Ramos (cell line): ENCODE measurements around the gene RPL39L.

Experiments used
- in situ Hi-C: fragments of 300-500 bp; cut with MboI; formaldehyde crosslinking; loops from one replicate; pipeline ENCODE4 v1.14.3; 2022; ENCODE audit warnings: low sequenced_read_pairs; ENCODE audit not compliant: unreplicated experiment

RPL39L gene

DNA sequence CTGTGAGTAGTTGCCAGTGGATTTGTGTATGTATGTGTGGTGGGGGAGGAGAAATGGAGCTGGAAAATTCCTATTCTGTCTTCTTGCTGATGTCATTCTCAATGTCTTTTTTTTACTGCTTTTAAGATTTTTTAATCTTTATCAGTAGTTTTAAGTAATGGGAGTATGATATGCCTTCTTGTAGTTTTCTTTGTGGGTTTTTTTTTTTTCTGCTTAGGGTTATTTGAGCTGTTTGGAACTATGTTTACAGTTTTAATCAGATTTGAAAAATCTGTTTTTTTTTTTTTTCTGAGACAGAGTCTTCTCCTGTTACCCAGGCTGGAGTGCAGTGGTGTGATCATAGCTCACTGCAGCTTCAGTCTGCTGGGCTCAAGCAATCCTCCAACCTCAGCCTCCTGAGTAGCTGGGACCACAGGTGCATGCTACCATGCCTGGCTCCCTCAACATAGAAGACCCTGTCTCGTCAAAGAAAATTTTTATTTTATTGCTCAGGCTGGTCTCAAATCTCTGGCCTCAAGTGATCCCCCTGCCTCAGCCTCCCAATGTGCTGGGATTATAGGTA, 37.1 kb downstream of the RPL39L start:
- in situ Hi-C loops = no loop called here

DNA sequence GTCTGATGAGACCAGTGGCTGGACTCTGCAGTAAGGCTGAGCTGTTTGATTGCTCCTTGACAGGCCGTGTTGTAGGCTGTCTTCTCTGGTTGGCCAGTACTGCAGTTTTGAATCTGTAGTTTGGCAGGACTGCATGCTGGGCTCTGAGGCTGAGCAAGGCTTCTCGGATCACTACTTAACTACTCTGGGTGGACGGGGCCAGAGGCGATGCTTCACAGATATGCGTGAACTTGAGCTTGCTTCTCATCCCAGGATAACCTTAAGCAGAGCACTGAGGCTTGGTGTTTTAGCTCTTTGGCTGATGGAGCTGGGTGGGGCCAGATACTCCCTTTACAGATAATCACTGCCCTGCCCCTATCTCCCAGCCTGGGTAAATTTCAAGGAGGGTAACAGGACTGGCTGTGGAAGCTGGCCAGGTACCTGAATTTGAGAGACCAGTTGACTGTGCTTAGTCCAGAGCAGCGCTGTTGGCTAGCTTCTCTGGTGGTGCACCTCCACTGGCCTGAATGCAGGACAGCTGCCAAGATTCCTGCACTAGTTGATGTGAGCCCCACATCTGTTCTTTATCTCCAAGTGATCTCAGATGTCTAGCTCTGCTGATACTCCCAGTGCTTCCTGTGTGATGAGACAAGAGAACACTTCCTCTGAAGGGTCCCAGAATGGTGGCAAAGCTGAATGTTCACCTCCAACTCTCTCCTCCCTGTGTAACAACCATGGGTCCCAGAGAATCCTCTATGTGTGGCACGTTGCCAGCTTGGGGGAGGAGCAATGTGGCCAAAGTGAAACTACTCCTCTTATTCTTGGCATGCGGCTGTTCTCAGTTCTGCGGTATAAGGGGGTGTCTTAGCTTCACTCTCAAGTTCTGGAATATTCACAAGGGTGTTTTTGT, 37.9 kb downstream of the RPL39L start:
- in situ Hi-C loops = no loop called here

DNA sequence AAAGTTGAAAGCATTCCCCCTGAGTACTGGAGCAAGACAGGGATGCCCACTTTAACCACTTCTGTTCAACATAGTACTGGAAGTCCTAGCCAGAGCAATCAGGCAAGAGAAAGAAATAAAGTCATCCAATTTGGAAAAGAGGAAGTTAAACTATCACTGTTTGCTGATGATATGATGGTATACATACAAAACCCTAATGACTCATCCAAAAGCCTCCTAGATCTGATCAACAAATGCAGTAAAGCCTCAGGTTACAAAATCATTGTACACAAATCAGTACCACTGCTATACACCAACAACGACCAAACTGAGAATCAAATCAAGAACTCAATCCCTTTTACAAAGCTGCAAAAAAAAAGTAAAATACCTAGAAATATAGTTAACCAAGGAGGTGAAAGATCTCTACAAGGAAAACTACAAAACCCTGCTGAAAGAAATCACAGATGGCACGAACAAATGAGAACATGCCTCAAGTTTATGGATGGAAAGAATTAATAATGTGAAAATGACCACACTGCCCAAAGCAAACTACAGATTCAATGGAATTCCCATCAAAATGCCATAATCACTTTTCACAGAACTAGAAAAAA, 40.3 kb downstream of the RPL39L start:
- in situ Hi-C loops = no loop called here

DNA sequence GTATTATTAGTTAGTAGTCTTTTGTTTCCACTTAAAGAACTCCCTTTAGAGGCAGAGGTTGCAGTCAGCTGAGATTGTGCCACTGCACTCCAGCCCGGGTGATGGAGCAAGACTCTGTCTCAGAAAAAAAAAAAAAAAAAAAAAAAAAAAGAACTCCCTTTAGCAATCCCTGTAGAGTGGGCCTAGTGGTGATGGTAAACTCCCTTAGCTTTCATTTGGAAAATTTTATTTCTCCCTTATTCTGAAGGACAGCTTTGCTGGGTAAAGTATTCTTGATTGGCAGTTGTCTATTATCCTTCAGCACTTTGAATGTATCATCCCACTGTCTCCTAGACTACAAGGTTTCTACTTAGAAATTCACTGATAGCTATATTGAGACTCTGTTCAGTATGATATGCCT, 46.0 kb downstream of the RPL39L start:
- in situ Hi-C loops = no loop called here

DNA sequence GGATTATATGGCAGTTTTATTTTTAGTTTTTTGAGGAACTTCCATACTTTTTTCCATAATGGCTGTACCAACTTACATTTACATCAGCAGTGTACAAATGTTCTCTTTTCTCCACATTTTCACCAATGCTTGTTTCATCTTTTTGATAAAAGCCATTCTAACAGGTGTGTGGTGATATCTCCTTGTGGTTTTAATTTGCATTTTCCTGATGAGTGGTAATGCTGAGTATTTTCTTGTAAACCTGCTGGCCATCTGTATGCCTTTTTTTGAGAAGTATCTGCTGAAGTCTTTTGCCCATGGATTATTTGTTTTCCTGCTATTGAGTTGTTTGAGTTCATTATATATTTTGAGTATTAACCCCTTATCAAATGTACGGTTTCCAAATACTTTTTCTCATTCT, 50.6 kb downstream of the RPL39L start:
- in situ Hi-C loops = no loop called here

DNA sequence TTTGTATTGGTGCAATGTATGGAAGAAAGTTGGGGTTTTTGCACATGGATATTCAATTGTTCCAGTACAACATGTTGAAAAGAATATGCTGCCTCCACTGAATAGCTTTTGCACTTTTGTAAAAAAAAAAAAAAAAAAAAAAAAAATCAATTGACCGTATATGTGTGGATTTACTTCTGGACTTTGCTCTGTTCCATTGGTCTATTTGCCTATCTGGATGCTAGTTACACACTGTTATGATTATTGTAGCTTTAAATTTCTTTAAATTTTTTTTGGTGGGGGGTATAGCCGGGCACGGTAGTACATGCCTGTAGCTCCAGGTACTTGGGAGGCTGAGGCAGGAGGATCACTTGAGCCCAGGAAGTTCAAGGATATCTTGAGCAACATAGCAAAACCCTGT, 52.5 kb downstream of the RPL39L start:
- in situ Hi-C loops = no loop called here

DNA sequence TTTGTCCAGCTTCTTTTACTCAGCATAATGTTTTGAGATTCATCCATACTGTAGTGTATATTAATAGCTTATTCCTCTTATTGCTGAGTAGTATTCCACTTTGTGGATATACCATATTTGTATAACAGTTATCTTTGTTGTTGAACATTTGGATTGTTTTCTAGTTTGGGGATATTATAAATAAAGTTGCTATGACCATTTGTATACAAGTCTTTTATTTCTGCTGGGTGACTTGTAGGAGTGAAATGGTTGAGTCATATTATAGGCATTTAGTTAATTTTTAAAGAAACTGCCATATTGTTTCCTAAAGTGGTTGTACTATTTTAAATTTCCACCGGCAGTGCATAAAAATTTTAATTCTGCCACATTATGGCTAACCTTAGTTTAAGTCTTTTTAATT, 53.4 kb downstream of the RPL39L start:
- in situ Hi-C loops = no loop called here

DNA sequence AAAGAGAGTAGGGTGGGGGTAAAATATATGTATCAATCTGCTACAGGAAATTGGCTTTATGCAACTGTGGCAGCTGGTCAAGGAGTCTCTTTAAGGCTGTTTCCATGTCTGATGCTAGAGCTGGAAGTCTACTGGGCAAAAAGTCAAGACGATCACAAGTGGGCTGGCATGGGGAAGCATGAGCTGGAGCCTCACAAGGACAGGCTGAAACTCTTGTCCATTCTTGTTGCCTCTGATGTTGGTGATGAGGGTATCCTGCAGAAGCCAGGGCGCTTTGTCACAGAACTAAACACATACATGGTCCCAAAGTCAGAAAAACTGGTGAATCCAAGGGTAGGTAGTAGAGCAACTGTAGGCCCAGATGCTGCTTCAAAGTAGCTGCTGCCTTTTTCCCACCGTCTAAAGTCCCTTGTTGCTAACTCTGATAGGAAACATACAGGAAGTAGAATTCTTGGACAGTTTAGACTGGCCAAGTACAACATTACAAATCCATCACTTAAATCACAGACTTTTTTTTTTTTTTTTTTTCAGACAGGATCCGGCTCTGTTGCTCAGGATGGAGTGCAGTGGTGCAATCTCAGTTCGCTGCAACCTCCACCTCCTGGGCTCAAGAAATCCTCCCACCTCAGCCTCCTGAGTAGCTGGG, 54.2 kb downstream of the RPL39L start:
- in situ Hi-C loops = no loop called here

DNA sequence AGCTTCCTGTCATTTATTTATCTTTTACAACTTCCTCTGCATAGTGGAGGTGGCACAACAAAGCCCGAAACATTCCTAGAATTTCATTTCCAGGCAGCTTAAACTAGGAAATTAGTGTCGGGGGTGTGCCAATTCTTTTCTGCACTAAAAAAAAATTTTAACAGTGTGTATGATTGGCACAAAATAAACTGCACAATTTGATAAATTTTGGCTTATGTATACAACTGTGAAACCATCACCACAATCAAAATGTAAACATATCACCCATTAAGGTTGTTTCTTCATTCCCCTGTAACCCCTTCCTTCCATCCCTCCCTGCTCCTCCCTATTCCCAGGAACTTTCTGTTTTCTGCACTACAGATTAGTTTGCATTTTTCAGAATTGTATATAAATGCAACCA, 54.7 kb downstream of the RPL39L start:
- in situ Hi-C loops = no loop called here

DNA sequence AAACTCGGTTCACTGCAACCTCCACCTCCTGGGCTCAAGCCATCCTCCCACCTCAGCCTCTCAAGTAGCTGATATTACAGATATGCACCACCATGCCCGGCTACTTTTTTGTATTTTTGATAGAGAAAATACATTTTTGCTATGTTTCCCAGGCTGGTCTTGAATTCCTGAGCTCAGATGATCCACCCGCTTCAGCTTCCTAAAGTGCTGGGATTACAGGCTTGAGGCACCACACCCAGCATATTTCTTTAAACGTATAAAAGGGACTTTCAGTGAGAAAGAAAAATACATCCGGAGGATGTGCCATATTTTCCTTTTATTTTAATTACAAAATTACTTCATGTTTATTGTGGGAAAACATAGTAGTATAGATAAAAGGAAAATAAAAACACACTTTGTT, 55.2 kb downstream of the RPL39L start:
- in situ Hi-C loops = no loop called here

DNA sequence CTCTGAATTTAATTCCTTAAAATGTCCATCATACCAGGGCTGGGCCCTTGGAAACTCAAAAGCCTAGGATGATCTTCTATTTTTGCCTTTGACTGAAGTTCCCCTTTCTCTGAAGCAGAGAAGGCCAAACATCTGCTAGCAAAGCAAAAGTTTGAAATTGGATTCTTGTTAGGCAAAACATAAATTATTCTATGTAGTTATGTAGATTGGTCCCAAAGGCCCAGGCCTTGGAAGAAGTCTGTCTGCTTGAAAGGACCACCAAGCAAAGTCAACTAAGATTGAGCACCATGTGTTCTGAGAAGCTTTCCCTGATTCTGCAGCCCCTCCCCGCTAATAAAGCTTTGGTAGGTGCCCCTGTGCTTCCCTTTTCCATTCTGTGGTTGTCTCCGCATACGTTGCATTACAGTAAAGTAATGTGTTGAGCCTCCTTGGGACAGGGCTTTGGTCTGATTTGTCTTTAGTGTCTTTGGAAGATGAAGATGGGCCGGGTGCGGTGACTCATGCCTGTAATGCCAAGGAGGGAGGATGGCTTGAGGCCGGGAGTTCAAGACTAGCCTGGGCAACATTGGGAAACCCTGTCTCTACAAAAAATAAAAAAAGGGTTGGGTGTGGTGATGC, 56.4 kb downstream of the RPL39L start:
- in situ Hi-C loops = no loop called here

DNA sequence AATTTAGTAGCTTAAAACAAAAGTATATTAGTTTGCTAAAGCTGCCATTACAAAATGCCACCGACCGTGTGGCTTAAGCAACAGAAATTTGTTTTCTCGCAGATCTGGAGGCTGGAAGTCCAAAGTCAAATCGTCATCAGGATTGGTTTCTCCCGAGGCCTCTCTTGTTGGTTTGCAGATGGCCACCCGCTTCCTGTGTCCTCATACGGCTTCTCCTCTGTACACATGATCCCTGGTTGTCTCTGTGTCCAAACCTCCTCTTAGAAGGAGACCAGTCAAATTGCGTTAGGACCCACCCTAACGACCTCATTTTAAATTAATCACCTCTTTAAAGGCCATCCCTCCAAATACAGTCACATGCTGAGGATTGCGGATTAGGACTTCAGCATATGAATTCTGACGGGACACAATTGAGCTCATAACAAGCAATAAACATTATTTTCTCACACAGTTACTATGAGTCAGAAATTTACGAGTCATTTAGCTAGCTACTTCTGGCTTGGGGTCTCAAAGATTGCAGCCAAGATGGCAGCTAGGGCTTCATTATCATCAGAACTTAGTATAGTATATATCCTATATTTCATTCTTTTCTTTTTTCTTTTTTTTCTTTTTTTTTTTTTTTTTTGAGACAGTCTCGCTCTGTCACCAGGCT, 58.4 kb downstream of the RPL39L start:
- in situ Hi-C loops = no loop called here

DNA sequence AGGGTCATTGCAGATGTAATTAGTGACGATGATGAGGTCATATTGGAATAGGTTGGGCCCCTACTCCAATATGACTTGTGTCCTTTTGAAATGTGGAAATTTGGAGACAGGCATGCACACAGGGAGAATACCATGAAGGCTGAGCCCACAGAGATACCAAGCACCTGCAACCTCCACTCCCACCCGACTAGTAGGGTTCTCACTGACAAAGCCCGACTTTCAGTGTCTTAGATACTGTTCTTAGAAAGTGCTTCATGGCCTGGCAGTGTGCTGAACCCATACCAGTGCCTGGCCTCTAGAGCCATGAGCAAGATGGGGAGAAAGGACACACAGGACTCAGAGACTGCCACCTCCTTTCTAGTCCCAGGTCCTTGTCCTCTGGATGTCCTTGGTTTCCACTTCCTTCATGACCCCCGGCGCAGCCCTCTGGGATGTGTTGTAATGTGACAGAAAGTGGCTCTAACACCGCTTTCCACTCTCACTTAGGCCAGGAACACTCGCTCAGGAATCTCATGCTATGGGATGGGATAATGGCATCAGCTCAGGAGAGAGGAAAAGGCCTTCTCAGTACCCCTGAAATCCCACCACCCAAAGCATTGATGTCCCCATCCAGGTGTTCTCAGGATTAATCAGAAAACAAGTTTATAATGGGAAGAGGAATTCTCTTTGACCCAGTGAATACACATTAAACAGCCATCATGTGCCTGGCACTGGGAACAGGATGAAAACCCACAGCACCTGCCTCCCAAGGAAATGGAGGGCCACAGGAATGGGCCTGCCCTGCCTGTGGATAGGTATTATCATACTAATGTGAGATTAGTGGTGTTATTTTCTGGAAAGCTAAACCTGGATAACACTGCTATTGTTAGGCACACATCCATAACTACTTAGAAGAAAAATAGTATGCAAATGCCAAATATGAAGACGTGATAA, 59.9 kb downstream of the RPL39L start:
- in situ Hi-C loops = no loop called here

DNA sequence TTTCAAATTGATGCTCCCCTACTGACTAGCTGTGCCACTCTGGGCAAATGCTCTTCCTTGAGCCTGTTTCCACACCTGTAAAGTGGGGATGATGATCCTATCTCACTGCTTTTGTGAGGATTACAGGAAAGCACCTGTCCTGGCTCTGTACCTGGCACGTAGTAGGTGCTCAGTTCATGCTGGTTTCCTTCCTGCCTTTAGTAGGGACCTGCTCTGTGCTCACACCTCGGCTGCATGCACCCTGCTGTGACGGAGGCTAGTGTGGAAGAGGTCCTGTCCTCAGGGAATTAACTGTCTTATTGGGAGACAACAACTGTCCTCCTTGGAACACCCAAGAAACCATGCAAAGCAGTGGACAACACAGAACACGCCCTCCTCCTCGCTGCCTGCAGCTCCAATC, 61.8 kb downstream of the RPL39L start:
- in situ Hi-C loops = no loop called here

DNA sequence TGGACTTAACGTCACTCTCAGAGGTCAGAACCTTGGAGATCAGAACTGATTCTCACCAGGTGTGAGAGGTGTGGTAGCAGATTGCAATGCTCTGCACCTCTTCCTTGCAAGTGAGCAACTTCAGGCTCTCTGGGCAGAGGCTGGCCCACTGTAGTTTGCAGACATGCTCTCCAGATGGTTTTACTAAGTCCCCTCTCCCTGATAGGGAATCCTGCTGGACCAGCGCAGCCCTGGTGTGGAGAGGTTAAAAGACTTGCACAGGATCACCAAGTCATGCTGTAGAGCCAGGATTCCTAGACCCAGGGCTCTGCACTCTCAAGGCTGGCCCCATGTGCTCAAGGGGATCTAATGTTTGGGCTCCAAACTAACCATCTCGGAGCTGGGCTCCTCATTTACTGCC, 62.2 kb downstream of the RPL39L start:
- in situ Hi-C loops = no loop called here

DNA sequence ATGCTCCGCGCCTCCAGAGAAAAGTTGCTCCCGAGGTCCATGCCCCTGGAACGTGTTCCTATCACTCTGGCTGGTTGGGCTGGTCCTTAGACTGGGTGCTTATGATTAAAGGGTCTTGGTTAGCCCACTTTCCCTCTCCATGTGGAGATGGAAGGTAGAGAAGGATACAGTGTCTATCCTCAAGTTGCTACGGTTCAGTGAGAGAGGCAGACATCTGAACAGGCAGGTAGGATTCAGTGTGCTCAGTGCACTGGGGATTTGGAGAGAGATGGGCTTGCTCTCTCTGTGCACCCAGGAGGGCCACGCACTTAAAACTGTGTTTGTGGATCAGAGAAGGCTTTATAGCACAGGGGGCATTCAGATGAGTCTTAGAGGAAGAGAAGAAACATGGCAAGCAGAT, 63.0 kb downstream of the RPL39L start:
- in situ Hi-C loops = no loop called here

DNA sequence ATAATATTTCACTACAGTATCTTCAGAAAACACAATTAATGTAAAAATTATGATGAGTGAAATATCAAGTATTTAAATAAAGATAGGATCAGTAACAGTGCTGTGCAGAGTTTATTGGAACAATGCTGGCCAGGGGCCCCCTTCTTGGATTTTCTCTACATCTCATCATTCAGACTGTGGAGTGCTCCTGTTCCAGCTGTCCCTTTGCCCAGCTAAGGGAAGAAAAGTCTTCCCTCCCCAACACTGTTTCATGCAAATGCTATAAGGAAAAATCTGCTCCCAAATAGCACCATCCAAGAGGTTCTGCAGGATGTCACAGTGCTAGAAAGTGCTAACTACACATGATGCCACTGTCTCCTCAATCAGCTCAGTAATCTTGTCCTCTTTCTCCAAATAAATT, 64.5 kb downstream of the RPL39L start:
- in situ Hi-C loops = no loop called here

DNA sequence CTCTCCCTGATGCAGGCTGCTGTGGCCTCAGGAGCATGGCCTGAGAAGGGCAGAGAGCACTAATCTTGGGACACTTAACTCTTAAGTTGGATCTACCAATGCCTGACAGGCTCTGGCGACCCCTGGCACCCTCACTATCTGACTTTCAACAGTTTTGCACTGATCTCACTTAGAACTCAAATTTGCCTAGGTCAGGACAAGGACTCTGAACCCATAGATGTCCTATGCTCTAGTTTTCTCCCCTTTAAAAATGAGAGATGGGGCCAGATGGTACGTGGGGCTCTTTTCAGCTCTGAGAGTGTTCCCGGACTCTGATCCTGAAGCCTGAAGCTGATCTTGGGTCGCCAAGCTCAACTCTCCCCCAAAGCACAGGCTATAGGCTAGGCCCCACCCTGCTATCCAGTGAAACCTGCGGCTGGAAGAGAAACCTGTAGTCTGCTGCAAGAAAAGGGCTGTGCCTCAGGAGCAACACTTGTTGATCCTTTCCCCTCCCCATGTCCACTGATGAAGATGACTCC, 65.7 kb downstream of the RPL39L start:
- in situ Hi-C loops = no loop called here

DNA sequence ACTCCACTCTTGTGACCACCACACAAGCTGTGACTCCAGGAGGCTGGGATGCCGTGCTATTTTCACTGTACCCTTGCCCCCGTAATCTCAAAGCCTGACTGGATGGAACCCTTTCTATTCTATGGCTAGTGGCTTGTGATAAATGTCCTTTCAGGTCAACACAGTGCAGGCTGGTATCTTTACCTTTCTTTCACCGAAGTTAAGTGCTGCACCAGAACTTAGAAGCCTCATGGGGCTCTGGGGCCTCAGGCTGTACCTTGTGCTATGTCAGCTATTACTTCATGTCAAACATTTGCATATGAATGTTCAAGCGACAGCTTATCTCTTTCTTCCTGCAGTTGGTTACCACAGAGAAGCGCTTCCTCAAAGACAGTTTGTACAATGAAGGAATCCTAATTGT, 66.8 kb downstream of the RPL39L start:
- in situ Hi-C loops = no loop called here
